ENCODE data around the gene RNF187.
"Not testable (repeated sequence)": the region's sequence is repeated elsewhere in the genome, so short reads cannot be mapped to it uniquely, and the experiment has no call there.

The RNF187 gene

DNA sequence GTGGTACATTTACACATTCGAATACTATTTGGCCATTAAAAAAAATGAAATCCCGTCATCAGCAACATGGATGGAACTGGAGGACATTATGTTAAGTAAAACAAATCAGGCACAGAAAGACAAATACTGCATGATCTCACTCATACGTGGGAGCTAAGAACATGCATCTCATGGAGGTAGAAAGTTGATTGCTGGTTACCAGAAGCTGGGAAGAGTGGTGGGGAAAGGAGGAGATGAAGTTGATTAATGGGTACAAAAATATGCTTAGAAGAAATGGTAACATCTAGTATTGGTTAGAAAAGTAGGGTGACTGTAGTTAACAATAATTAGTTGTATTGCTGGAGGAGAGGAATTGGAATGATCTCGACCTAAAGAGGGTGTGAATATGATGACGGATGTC, 24.6 kb upstream of the RNF187 start:
- no peak for DNase-seq

DNA sequence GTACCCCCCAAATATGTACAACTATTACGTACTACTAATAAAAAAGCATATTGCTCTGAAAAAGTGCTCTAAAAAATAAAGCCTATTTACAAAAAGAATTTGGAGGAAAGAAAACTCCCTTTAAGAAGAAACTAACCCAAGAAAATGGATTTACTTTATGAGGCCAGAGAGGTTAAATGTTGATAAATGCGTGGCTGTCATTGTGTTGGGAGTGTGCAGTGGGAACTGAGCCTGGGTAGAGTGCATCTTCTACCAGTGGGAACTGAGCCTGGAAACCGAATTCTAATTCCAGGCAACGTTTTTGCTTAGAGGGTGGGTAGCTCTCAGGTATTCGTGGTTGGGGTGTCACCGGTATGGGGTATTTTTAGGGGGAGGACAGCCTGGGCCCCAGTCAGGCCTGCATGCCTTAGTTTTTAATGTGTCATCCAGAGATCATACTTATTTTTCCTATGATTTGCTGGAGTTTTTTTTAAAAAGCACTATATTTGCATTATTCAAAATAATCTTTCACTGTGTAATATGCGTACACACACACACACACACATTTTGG, 24.1 kb upstream of the RNF187 start:
- DNase-seq = no peak

DNA sequence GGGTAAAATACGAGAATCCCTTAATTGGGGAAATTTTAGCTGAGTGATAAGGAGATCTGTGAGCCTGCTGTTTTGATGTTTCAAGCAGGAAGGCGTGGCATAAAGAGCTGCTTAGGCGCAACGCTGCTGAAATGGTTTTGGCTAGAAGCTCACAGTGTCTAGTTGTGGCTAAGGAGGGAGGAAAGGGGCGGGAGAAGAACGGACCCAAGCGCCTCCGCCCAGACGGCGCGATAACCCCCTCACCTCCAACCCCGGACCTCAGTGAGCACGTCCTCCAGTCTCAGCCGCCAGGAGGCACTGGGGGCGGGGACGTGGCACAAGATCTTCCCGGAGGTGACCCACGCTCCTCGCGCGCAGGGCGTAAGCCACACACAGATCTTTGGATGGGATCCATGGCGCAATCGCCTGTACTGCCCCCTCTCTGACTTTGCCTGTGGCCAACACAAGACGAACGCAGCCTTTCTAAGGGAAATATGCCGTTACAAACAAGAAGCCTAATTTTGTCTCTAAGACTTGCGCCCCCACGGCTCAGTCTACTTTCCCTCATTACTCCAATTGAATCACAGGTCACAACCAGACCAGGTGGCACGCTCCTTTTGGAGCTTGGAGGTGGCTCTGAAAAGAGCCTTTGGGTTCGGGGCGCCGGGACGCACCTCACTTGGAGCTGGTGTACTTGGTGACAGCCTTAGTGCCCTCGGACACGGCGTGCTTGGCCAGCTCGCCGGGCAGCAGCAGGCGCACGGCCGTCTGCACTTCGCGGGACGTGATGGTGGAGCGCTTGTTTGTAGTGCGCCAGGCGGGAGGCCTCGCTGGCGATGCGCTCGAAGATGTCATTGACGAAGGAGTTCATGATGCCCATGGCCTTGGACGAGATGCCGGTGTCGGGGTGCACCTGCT, 23.4 kb upstream of the RNF187 start:
- no peak for DNase-seq

DNA sequence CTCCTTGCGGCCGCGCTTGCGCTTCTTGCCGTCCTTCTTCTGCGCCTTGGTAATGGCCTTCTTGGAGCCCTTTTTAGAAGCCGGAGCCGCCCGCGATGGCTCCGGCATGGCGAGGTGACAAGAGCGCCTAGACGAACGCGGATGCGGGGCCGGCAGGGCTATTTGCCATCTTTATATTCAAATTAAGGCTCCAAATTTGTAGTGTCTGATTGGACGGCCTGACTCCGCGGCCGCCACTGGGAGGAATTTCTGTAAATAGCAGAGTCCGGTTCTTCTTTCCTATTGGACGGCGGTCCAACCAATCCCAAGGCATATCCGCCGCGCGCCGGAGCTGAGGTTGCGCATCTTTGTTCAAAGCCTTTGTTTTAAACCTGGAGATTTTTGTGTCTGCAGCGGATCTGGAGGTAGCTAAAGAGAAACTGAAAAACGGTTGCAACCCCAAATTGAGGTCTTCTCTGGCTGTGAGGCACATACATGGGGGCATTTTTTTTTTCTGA, 22.6 kb upstream of the RNF187 start:
- peak; percentile 56 for DNase-seq

DNA sequence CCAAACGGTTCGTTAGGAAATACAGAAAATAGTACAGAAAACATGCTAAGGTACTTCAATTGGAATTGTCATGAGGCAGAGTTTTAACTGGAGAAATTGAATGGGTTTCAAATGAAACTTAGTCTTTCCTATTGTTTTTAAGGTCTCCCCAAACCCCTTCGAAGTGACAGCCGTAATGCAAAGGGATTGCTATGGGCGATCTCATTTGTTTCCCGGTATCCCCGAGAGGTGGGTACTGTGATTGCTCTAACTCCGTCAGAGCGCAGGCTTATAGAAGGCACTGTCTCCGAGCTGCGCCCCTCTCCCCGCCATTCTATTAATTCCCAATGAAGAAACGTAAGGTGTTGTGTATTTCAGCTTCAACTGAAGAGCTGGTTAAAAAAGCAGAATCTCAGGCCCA, 22.0 kb upstream of the RNF187 start:
- no peak for DNase-seq

DNA sequence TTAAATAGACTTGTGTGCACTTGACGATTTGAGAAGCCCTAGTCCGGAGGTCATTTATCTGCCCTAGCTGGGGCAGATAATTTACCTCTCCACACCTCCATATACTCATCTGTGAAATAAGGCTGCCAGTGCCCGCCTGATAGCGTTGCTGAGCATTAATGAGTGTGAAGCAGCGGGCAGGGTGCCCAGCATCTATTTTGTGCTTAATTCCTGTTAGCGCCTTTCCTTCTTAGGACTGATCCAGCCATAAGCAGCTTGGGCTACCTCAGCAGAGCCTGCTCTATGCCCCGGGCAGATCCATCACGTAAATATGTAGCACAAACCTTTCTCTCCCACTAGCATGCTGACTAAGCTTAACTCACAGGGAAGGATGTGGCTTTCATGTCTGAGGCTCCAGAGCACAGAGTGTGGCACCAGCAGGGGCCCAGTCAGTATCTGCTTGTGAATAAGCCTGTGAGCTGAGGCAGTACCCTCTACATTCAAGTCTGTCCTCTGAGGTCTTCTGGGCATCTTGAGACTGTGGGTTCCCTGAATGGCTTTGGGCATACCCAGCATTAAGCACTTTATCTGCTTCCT, 21.5 kb upstream of the RNF187 start:
- DNase-seq = no peak

DNA sequence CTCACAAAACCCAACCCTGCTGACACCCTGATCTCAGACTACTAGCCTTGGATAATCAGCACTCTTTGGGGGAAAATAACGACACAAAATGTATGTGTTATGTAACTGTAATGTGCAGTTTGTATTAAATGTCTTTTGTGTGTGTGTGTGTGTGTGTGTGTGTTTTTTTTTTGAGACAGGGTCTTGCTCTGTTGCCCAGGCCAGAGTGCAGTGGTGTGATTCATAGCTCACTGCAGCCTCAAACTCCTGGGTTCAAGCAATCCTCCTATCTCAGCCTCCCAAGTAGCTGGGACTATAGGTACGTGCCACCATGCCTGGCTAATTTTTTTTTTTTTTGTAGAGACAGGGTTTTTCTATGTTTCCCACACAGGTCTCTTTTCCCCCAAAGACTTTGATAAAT, 19.0 kb upstream of the RNF187 start:
- not testable (repeated sequence) for DNase-seq

DNA sequence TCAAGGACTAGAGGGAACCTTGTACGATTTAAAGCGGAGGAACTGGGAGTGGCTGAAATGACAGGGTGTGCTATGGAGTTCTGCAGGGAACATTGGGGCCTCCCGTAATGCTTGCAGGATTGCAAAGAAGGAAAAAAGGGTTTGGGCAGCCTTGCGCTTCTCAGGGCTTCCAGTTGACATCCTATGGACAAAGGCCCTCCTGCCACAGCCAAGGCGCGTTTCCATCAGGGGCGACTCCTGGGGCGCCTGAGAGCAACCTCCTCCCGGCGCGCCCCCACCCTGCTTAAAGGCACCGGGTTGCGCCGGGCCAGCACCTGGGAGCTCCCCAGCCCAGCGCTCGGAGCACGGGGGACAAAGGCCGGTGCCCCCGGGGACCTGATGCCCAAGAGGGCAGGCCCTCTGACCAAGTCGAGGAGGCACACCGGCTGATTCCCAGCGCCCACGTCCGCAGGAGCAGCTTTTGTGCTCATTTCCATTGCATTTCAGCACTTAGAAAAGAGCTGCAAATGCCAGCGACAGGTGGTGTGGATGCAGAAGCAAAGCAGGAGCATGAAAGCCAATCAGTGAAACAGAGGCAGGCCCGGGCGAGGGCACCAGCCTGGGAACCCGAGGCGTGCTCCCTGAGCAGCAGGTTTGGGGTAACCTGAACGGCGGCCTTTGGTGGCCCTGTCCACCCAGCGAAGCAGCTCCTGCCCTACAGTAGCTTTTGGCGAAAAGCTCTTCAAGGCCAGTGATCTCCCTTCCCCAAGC, 17.6 kb upstream of the RNF187 start:
- DNase-seq = no peak

DNA sequence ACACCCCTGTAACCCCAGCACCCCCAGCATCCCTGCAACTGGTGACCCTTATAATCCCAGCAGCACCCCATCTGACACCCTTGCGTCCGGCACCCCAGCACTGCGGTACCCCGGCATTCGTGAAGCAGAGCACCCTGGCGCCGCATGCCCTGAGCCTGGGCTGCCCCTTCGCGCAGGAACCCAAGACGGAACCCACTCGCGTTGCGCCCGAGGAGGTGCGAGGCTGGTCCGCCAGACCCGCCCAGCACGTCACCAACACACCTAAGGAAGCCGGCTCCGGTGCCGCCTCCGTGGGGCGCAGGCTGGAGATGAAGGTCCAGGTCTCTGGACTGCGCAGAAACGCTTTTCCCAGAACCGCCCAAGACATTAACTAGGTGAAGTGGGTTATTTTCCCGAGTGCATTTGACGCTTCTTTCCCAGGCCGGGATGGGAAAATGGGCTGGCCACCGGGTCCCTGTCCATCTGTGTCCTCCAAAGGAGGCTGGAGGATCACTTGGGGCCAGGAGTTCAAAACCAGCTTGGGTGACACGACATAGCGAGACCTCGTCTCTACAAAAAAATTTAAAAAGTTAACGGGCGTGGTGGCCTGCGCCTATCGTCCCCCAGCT, 15.9 kb upstream of the RNF187 start:
- DNase-seq = no peak

DNA sequence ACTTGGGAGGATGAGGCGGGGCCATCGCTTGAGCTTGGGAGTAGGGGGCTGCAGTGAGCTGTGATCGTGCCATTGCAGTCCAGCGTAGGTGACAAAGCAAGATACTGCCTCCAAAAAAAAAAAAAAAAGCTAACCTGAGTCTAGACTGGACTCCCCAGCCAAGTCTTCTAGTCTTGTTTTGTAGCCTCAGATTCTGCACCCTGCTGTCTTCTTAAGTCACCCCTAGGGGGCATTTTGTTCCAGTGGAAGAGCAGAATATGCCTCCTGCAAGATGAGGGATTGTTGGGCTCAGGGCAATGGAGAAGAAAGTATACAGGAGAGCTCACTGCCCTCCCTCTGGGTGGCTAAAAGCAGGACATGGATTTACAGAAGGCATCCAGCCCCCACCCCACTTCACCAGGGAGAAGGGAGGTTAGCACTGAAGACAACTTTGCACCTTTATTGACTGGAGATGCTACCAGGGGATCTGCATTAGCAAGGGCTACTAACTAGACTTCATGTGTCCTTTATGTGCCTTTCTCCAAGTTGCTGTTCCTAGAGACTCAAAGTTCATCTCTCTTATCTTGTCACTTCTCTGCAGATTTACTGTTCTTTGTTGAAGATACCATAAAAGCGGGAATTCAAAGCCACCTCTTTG, 15.3 kb upstream of the RNF187 start:
- peak; percentile 13 for DNase-seq

DNA sequence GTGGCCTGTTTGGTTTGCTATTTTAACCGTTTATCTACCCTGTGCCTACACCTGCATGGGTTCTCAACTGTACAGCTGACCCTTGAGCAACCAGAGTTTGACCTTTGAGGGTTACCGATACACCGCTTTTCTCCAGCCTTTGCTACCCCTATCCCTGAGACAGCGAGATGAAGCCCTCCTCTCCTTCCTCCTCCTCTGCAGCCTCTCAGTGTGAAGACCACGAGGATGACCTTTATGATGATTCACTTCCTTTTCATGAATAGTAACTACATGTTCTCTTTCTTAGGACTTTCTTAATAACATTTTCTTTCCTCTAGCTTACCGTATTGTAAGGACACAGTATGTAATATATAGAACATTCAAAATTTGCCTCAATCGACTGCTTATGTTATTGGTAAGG, 14.5 kb upstream of the RNF187 start:
- no peak for DNase-seq

DNA sequence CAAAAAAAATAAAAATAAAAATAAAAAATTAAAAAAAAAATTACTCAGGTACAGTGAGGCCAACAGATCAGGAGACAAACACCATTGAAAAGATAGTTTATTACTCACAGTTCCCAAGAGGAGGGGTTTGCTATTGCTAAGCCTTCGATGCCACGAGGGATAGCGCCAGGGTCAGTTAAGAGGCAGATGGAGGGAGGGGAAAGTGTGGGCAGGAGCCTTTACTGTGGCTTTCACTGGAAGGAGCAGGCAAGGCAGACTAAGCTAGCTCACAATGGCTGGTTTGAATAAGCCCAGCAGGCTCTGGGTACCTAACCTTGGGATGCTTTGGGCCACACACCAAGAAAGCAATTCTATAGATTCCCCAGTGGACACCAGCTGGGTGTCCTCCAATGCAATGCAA, 12.7 kb upstream of the RNF187 start:
- no peak for DNase-seq

DNA sequence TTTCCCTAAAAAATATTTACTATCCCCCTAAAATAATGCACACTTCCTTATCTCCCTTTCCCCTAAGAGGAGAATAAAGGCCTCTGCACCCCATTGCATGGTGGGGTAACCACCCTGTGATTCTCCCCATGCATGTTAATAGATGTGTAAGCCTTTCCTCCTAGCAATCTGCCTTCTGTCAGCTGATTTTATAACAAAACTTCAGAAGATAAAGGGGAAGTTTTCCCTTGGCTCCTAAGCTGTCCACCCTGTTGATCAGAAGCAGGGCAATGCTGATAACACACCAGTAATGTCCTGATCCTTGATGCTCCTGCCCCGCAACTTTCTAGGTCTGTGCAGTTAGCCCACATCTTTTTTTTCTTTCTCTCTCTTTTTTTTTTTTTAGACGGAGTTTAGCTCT, 11.4 kb upstream of the RNF187 start:
- no peak for DNase-seq

DNA sequence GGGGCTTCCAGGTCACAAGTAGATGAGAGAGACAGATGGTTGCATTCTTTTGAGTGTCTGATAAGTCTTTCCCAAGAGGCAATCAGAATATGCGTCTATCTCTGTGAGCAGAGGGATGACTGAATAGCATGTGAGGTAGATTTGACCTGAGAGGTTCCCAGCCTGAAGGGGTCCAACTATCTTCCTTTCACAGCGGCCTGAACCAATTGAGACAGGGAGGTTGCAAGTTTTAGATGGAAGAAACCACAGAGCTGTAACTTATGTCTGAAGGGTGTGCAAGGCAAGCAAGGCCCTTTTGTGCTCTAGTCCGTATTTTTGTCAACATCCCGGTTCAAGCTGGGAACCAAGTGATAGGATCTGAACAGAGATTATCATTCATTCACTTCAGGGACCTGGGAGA, 9.9 kb upstream of the RNF187 start:
- no peak for DNase-seq

DNA sequence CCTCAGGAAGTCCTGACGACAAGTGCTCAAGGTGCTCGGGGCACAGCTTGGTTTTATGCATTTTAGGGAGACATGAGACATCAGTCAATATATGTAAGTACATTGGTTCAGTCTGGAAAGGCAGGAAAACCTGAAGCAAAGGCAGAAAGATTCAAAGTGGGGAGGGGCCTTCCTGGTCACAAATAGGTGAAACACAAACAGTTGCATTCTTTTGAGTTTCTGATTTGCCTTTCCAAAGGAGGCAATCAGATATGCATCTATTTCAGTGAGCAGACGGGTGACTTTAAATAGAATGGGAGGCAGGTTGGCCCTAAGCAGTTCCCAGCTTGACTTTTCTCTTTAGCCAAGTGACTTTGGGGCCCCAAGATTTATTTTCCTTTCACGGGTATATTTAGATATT, 8.9 kb upstream of the RNF187 start:
- DNase-seq = no peak

DNA sequence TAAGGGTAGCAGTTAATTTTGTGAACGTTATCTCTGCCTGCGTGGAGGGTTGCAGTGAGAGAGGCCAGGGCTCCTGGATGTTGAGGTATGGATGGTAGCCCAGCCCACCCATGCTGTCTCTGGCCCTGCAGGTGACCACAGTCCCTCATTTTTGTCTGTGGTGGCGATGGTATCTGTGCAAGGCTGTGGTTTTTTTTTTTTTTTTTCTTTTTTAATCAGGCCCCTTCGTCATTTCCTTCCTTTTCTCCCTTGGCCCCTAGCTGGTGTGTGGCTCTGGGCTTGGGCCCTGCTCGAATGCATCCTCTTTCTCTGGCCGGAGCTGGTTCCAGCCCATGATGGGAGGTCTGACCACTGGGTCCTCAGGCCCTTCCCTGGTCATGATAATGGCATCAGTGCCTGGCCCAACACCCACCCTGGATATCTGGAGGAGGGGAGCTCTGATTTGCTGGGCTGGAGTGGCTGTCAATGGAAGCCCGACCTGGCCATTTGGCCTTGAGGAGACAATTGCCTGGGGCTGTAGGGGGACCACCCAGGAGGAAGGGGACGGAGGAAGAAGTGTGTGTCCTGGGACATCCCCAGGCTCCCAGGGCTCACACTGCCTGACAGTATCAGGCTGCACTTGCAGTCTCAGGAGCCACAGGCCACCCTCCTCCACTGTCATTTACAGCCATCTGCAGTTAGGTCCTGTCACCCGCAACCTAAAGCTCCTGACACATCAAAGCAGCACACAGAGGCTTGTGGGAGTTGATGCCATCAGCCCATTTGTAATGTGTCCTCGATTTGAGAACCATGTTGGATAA, 8.1 kb upstream of the RNF187 start:
- no peak for DNase-seq

DNA sequence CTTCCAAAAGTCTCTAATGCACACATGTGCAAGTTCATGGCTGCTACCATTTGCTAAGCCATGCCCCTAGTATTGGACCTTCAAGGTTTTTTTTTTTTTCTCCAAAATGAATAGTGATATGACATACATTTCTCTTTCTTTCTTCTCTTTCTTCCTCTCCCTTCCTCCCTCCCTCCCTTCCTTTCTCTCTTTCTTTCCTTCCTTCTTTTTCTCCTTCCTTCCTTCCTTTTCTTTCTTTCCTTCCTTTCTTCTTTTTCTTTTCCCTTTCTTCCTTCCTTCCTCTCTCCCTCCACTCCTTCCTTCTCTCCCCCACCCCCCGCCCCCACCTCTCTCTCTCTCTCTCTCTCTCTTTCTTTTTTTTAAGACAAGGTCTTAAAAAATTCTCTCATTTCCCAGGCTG, 3.4 kb upstream of the RNF187 start:
- DNase-seq = no peak

DNA sequence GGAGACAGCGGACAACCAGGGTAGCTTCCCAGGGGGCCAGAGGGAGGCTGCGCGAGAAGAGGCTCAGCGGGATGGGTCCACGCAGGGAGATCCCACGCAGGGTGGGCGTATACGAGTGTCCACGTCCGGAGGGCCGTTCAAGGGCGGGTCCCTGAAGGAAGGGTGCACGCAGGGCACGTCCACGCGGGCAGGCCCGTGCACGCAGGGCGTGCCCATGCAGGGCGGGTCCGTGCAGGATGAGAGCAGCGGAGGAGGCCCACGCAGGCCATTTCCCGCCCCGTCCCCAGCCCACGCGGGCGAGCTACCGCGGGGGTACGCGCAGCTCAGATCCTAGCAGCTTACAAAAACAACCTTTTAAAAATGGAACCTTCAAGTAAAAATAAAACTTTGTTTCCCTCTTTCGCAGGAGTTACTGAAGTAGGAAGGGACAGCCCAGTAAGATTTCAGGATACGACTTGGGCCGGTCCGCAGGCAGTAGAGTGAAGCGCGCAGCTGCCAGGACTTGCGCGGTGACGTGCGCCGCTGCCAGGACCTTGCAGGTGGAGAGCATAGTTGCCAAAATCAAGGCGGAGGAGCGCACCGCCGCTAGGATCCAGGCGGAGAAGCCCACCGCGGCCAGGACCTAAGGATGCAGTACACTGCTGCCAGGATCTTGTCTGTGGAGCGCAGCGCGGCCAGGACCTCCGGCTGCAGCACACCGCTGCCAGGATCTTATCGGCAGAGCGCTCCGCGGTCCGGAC, 416 bp upstream of the RNF187 start:
- DNase-seq = peak; percentile 66

DNA sequence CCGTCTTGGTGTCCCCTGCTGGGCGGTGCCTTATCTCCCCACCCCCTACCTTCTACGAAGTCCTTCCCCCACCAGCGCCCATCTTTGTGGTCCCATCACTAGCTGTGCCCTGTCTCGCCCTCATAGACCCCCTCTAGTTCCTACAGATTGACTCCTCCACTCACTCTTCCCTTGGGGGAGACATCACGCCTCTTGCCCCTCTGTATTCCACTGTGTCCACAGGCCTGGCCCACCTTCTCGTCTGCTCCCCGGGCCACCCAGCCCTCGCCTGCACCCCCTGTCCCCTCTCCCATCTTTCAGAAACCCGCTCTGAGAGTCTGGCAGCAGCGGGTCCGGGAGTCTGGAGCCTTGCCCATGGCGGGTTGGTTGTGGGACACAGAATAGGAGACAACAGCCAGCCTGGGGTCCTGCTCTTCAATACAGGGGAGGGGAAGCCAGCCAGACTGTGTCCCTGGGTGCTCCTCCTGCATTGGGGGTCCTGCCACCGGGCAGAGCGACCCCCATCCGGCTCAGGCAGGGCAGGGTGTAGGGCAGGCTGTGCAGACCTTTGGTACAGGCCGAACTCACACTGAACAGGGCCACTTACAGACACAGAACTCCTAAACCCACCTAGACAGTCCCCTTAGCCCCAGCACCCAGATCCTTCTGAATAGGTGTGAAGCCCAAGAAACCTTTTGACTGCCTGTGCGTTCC, 1.1 kb downstream of the RNF187 start:
- no peak for DNase-seq
